K562 (cell line): ENCODE data around the gene FCGR3A. TPM values are rescaled to one million over a fixed set of nuclear protein-coding genes. Genes with fewer than 3 reads are reported as not detected.

Experiments
- ATAC-seq: fragments of 200-7000 bp; cut with Tn5 transposase; 3 replicates; pipeline ENCODE4 v1.9.1; 2020; ENCODE audit warnings: moderate library complexity
- BruUV-seq: library from RNA; stranded (reverse); fragments of 400-500 nt; replicated peaks from 2 replicates; lab custom pipeline; 2021; lab: Mats Ljungman, UMichigan
- CTCF ChIA-PET: fragments of 300-600 bp; formaldehyde crosslinking; extraction: SDS; loops from one replicate; lab custom pipeline; 2021; ENCODE audit warnings: low intra/inter-chr PET ratio; lab: Yijun Ruan, JAX
- POLR2A ChIA-PET: fragments of 300-600, 350-650 bp; sonication (Branson Sonifier 250); formaldehyde crosslinking; extraction: SDS; loops from one replicate; lab custom pipeline; 2021; ENCODE audit warnings: antibody characterized with exemption, inconsistent platforms; lab: Yijun Ruan, JAX
- DNase-seq, 4 experiments: peaks; one replicate each; pipeline versions ENCODE4 v3.0.0 to v3.0.0-alpha.2; 2011 to 2018; ENCODE audit warnings: low spot score in 3 of 4, mixed read lengths in 3 of 4; ENCODE audit errors: extremely low read depth in 1 of 4
- FAIRE-seq: peaks from 2 replicates; lab custom pipeline; 2011; peaks lifted over from hg19 to GRCh38; lab: Jason Lieb, UNC
- H2AFZ ChIP-seq: 2 replicates; pipeline ENCODE4 v1.6.0; 2011; ENCODE audit warnings: low read depth, low read length, control low read depth, inconsistent platforms
- H3K27ac ChIP-seq: fragments of 200-600 bp; 3 replicates; pipeline ENCODE4 v1.8.0; 2011; ENCODE audit warnings: low read depth, mild to moderate bottlenecking, control low read depth, inconsistent platforms, low read length, moderate library complexity, mixed read lengths; ENCODE audit errors: extremely low read depth
- H3K27me3 ChIP-seq, 2 experiments: fragments of 300-600 bp in 1 of 2; 2 replicates in 1 of 2; 3 replicates in 1 of 2; pipeline versions ENCODE4 v1.6.0 to v1.8.0; 2011; ENCODE audit warnings: inconsistent platforms in 2 of 2, low read length in 2 of 2, mild to moderate bottlenecking in 1 of 2, mixed read lengths in 1 of 2, moderate library complexity in 1 of 2; ENCODE audit not compliant: control insufficient read depth in 2 of 2, insufficient read depth in 2 of 2
- H3K36me3 ChIP-seq: fragments of 300-600 bp; 3 replicates; pipeline ENCODE4 v1.8.0; 2011; ENCODE audit warnings: mild to moderate bottlenecking, low read length, inconsistent platforms; ENCODE audit not compliant: control insufficient read depth, insufficient read depth
- H3K4me1 ChIP-seq, 2 experiments: fragments of 200-600 bp in 1 of 2; replicated peaks in 1 of 2; 2 replicates in 1 of 2; 3 replicates in 1 of 2; pipeline versions ENCODE4 v1.5.1 to v1.8.0; 2011; ENCODE audit warnings: inconsistent platforms in 2 of 2, low read length in 2 of 2, mild to moderate bottlenecking in 1 of 2, mixed read lengths in 1 of 2, moderate library complexity in 1 of 2; ENCODE audit not compliant: control insufficient read depth in 2 of 2, insufficient read depth in 2 of 2
- H3K4me2 ChIP-seq: 2 replicates; pipeline ENCODE4 v1.6.1; 2011; ENCODE audit warnings: low read length, control low read depth, inconsistent platforms, mixed read lengths; ENCODE audit not compliant: insufficient read depth
- H3K4me3 ChIP-seq: fragments of 200-600 bp; sonication (generic), shearing (Covaris generic); 2 replicates; pipeline ENCODE4 v1.5.1; 2016; ENCODE audit warnings: control low read depth, inconsistent platforms
- H3K79me2 ChIP-seq: fragments of 200-600 bp; 3 replicates; pipeline ENCODE4 v1.8.0; 2011; ENCODE audit warnings: low read length, inconsistent platforms; ENCODE audit not compliant: control insufficient read depth, insufficient read depth
- H3K9ac ChIP-seq, 2 experiments: 2 replicates each; pipeline versions ENCODE4 v1.6.0 to v1.6.1; 2011; ENCODE audit warnings: low read depth in 2 of 2, low read length in 2 of 2, control low read depth in 1 of 2, inconsistent platforms in 1 of 2, mild to moderate bottlenecking in 1 of 2, mixed read lengths in 1 of 2; ENCODE audit not compliant: insufficient read depth in 1 of 2
- H3K9me1 ChIP-seq: one replicate; pipeline ENCODE4 v1.6.0; 2011; ENCODE audit warnings: inconsistent platforms, mild to moderate bottlenecking, low read length, moderate library complexity; ENCODE audit not compliant: control insufficient read depth, insufficient read depth
- H3K9me3 ChIP-seq: replicated peaks from 2 replicates; pipeline ENCODE4 v1.5.1; 2011; ENCODE audit warnings: low read depth, low read length, inconsistent platforms; ENCODE audit not compliant: control insufficient read depth, insufficient read depth
- H4K20me1 ChIP-seq: replicated peaks from 2 replicates; pipeline ENCODE4 v1.6.1; 2011; ENCODE audit warnings: low read length, inconsistent platforms, mixed read lengths; ENCODE audit not compliant: control insufficient read depth, insufficient read depth
- CBX8 ChIP-seq: fragments of 200-600 bp; sonication (generic); IDR thresholded peaks from 2 replicates; pipeline ENCODE4 v1.6.1; 2012; ENCODE audit warnings: borderline replicate concordance, mixed run types, low read depth, mild to moderate bottlenecking, moderate library complexity, mixed read lengths, low read length, control low read depth, inconsistent platforms; ENCODE audit not compliant: poor library complexity, severe bottlenecking; ENCODE audit errors: extremely low read depth
- ID3 ChIP-seq, 2 experiments: fragments of 250-450 bp in 1 of 2; fragments of 450-650 bp in 1 of 2; sonication (Bioruptor Pico) in 1 of 2; IDR thresholded peaks; 2 replicates each; pipeline versions ENCODE4 v1.6.1 to v1.8.0; 2016 to 2021; ENCODE audit warnings: mild to moderate bottlenecking in 2 of 2, moderate library complexity in 2 of 2, missing compliant biosample characterization in 1 of 2, missing genetic modification characterization in 1 of 2
- KLF16 ChIP-seq: IDR thresholded peaks from 2 replicates; pipeline ENCODE4 v1.6.1; 2016; ENCODE audit warnings: antibody characterized with exemption
- ZNF395 ChIP-seq: fragments of 200-800 bp; sonication (Bioruptor generic); IDR thresholded peaks from 2 replicates; pipeline ENCODE4 v1.6.1; 2017; ENCODE audit warnings: missing genetic modification characterization, missing compliant biosample characterization
- ZNF695 ChIP-seq: fragments of 450-650 bp; formaldehyde crosslinking; IDR thresholded peaks from 2 replicates; pipeline ENCODE4 v1.4.0; 2020; ENCODE audit warnings: mild to moderate bottlenecking, moderate library complexity
- WGBS: fragments of 100-300 bp; shearing (Covaris generic); methylation state at CpG from one replicate; pipeline ENCODE4 v1.1.6; 2016; ENCODE audit warnings: low coverage, mixed read lengths; ENCODE audit not compliant: insufficient coverage; ENCODE audit errors: missing lambda C conversion rate; 5-methylcytosine and 5-hydroxymethylcytosine counted together
- in situ Hi-C: fragments of 300-500 bp; cut with MboI; formaldehyde crosslinking; loops from 4 replicates; pipeline ENCODE4 v1.15.0; 2018; ENCODE audit warnings: inconsistent platforms, mixed read lengths
- intact Hi-C: fragments of 100-400 bp; cut with micrococcal nuclease; formaldehyde crosslinking; loops from 2 replicates; pipeline ENCODE4 v1.14.2; 2022
- polyA plus RNA-seq, 8 experiments: library from polyadenylated mRNA; depleted of rRNA in 4 of 8; stranded (reverse) in 5 of 8; unstranded in 3 of 8; fragments of >200 nt; fragmentation: Nextera tagmentation in 2 of 8; fragmentation: Illumina TruSeq in 1 of 8; extraction: Ambion mirVana in 2 of 8; extraction: Trizol in 1 of 8; gene quantifications; 2 replicates each; pipeline versions ENCODE4 v1.2.1 to v1.2.3, GENCODE V29; 2011 to 2014; ENCODE audit warnings: inconsistent platforms in 1 of 8, missing spikeins in 1 of 8
- total RNA-seq, 7 experiments: library from RNA; depleted of rRNA in 6 of 7; stranded (reverse); fragments of >200 nt in 6 of 7; fragmentation: Illumina TruSeq in 2 of 7; extraction: Trizol in 2 of 7; gene quantifications; 2 replicates each; pipeline versions ENCODE4 v1.2.1 to v1.2.3, GENCODE V29; 2011 to 2021; ENCODE audit warnings: low replicate concordance in 1 of 7
- TF ChIP-seq, protein P1 (sequence below): fragments of 450-650 bp; IDR thresholded peaks from 2 replicates; pipeline ENCODE4 v1.6.1; 2017; ENCODE audit warnings: antibody characterized with exemption, mild to moderate bottlenecking

FCGR3A gene
- total and polyA plus RNA-seq, 9 of the 15 experiments (the other 6 are each of a cell fraction or from before 2014, with no cell fraction given) = 0.04 to 0.29 (median 0.14) TPM; not detected in 3

- DNase-seq (no peak), FAIRE-seq (no peak), ATAC-seq (no peak)
- no peak overlapping the region for H3K4me3 ChIP-seq
- peak overlapping the region; percentile 74 for H2AFZ ChIP-seq
- no peaks in the 10 kb centered on the region for H3K27me3 ChIP-seq
- no TSS peak for BruUV-seq
- no peaks in the 10 kb centered on the region for H3K9me3 ChIP-seq
- CTCF ChIA-PET = no interaction called here
- intact Hi-C loops (no loop called here), in situ Hi-C loops (no loop called here)
- H3K4me1 ChIP-seq = peaks cover 13 to 46% of the 10 kb centered on the region in 2 experiments
- peaks cover 4% of the 10 kb centered on the region; the same call in 1 of the 3 replicates for H3K36me3 ChIP-seq
- POLR2A ChIA-PET = interaction anchor here (0.8 kb wide), 1 partner anchor 265 kb away, joined by 3 read pairs; no protein-coding TSS in a partner anchor
- H3K9me1 ChIP-seq = no peaks in the 10 kb centered on the region
- 12% methylated on average over 4 of the region's 4 CpGs for WGBS
- TF ChIP-seq CBX8 (no peak), ID3 (CRISPR knock-in tag; IDR thresholded peaks at IDR 0.05) (no peak), ID3 (tag; IDR thresholded peaks at IDR 0.05) (peak; percentile 75), ZNF395 (peak; percentile 35; the same call in 1 of the 2 replicates), KLF16 (no peak), ZNF695 (CRISPR knock-in tag) (no peak)
- TF ChIP-seq, protein P1, sequence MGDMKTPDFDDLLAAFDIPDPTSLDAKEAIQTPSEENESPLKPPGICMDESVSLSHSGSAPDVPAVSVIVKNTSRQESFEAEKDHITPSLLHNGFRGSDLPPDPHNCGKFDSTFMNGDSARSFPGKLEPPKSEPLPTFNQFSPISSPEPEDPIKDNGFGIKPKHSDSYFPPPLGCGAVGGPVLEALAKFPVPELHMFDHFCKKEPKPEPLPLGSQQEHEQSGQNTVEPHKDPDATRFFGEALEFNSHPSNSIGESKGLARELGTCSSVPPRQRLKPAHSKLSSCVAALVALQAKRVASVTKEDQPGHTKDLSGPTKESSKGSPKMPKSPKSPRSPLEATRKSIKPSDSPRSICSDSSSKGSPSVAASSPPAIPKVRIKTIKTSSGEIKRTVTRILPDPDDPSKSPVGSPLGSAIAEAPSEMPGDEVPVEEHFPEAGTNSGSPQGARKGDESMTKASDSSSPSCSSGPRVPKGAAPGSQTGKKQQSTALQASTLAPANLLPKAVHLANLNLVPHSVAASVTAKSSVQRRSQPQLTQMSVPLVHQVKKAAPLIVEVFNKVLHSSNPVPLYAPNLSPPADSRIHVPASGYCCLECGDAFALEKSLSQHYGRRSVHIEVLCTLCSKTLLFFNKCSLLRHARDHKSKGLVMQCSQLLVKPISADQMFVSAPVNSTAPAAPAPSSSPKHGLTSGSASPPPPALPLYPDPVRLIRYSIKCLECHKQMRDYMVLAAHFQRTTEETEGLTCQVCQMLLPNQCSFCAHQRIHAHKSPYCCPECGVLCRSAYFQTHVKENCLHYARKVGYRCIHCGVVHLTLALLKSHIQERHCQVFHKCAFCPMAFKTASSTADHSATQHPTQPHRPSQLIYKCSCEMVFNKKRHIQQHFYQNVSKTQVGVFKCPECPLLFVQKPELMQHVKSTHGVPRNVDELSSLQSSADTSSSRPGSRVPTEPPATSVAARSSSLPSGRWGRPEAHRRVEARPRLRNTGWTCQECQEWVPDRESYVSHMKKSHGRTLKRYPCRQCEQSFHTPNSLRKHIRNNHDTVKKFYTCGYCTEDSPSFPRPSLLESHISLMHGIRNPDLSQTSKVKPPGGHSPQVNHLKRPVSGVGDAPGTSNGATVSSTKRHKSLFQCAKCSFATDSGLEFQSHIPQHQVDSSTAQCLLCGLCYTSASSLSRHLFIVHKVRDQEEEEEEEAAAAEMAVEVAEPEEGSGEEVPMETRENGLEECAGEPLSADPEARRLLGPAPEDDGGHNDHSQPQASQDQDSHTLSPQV = peak; percentile 33; the same call in 1 of the 2 replicates
- H3K4me2 ChIP-seq = peak overlapping the region; percentile 15; the same call in 1 of the 2 replicates
- peak overlapping the region in 1 of 2 experiments; percentile 15; a peak in 3 of 4 replicates for H3K9ac ChIP-seq
- peak overlapping the region; percentile 87 for H3K27ac ChIP-seq
- H4K20me1 ChIP-seq = no peaks in the 10 kb centered on the region
- peaks cover 31% of the 10 kb centered on the region for H3K79me2 ChIP-seq
Measured at GRCh38 chr1:161502181-161502580, 47.4 kb downstream of the FCGR3A start.
